GM10266 (cell line): ENCODE data around the gene ADORA2B.

ENCODE experiments used
- DNase-seq: peaks from one replicate; pipeline ENCODE4 v3.0.0; 2012; ENCODE audit errors: extremely low spot score
- TF ChIP-seq, protein P1 (sequence below): IDR thresholded peaks from 2 replicates; pipeline ENCODE4 v1.5.1; 2012; ENCODE audit warnings: mild to moderate bottlenecking, low read depth; ENCODE audit not compliant: control insufficient read depth, insufficient read depth; ENCODE audit errors: missing control alignments

The ADORA2B gene

DNA sequence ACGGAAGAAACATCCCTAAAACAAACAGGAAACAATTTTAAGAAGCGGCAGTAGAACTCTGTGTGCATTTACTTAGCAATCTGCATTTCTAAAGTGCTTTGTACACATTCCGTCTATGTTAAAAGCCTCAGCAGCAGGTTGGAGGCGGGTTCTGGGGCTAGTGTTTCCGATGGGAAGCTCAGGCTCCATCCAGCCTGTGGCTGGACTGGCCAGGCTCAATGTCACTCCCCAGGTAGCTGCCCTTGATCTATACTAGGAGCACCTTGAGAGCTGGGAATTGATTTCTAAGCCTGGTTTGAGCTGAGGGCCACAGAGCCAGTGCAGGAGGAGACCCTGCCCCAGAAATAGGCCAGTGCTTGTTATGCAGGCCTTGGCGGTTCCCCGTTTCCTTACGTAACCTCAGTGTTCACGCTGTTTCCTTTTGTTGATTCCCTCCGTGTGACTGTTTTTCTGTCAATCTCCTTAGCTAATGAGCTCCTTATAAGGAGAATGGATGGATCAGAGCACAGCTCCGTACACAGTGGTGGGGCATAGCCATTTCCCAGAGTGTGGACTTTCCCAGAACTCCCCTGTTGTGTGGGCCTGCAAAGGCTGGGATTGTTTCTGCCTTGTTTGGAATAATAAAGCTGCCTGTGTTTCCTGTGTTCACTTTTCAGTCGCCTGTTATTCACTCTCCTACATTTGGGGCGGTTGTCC is 21.4 kb downstream of the ADORA2B start:
- DNase-seq = no peak

DNA sequence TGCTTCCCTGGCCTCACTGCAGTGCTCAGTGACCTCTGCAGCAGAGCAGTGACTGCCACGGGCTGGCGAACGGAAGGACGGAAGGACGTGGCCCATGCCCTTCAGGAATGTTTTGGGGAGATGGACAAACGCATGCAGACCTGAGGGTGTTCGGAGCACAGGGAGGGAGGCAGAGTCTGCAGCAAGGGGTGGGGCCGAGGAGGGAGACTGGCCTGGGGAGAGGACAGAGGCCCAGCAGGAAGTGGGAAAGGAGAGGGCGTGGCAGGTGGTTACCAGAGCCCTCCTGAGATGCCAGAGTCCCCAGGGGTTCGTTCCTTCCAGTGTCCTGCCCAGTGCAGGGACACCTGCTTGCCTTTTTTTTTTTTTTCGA is 21.9 kb downstream of the ADORA2B start:
- DNase-seq = no peak
- TF ChIP-seq, protein P1, sequence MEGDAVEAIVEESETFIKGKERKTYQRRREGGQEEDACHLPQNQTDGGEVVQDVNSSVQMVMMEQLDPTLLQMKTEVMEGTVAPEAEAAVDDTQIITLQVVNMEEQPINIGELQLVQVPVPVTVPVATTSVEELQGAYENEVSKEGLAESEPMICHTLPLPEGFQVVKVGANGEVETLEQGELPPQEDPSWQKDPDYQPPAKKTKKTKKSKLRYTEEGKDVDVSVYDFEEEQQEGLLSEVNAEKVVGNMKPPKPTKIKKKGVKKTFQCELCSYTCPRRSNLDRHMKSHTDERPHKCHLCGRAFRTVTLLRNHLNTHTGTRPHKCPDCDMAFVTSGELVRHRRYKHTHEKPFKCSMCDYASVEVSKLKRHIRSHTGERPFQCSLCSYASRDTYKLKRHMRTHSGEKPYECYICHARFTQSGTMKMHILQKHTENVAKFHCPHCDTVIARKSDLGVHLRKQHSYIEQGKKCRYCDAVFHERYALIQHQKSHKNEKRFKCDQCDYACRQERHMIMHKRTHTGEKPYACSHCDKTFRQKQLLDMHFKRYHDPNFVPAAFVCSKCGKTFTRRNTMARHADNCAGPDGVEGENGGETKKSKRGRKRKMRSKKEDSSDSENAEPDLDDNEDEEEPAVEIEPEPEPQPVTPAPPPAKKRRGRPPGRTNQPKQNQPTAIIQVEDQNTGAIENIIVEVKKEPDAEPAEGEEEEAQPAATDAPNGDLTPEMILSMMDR = no peak

More for the DNA sequence above, 21.4 kb downstream of the ADORA2B start:
- TF ChIP-seq, protein P1 = no peak

DNA sequence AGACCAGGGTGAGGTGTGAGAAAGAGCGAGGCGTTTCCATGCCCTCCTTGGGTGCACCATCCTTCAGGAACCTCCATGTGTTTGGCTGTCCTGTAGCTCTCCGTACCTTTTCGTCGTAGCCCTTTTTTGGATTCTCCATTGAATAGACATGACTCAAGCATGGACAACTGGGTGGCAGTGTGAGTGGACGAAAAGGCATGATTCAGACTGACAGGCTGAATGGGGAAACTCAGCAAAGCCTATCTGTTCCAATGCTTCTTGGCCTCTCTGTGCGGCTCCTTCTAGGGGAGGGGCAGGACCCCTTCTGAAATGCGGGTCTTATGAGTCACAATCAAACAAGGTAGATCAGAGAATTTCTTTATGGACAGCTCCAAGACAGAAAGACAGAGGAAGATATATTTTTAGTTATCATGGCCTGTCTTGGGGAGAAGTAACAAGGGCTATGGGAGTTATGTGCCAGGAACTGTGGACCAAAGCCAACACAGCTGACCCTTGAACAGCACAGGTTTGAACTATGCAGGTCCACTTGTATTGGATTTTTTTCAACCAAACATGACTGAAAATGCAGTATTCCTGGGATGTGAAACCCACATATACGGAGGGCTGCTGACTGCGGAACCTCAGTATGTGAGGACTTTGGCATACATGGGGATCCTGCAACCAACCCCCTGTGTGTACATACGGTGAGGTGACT is 22.9 kb downstream of the ADORA2B start:
- TF ChIP-seq, protein P1 = no peak
- DNase-seq = no peak

DNA sequence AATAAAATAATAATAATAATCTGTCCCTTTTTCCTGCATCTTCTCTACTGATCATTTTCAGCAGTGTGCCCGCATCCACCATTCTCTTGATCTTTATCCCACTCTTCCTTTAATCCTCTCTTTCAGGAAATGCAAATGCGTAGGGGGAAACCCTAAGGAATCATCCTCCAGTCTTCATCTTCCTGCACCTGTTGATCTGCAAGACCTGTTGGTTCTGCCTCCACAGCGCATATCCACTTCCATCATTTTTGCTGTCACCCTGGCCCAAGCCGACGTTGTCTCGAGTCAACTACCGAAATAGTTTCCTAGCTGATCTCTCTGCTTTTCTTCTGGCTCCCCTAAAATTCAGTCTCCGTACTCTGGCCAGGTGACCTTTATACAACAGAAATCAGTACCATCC is 24.5 kb downstream of the ADORA2B start:
- DNase-seq = no peak
- TF ChIP-seq, protein P1 = no peak

DNA sequence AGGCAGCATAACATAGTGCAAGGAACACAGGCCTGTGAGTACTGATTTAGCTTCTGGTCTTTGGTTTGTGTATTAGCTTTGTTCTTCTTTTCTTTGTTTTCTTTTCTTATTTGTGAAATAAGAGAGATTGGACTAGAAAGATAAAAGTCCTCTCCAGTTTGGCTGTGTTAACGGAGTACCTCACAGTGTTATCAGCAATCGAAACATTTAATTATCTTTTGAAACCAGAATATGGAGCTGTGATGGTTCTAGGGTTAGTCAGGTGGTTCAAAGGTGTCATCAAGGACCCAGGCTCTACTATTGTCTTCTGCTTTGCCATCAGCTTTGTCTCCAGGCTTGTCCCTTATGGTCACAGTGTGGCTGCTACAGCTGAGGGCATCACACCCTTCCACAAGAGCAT is 25.6 kb downstream of the ADORA2B start:
- no peak for DNase-seq
- TF ChIP-seq, protein P1 = no peak

DNA sequence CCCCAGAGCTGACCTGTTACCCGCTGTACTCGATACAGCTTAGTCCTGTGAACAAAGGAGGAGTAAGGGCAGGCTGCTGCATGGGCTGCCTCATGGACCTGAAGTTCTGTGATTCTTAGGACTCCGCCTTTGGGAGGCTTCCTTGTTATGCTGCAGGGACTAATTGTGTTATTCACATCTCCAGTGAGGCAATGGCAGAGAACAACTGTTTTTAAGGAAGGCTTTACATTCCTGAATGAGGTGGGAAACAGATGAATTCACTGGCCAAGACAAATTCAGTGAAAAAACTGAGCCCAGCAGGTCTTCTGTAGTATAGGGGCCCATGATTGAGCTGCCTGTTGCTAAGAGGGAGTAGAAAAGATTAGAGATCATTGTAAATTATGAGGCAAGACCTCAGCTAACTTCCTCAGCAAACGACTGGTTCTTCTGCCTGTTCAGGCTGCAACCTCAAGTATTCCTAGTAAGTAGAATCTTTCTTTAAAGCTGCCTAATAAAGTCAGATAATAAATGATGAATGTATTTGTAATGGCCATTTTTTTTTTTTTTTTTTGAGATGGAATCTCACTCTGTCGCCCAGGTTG is 26.3 kb downstream of the ADORA2B start:
- TF ChIP-seq, protein P1 = no peak
- no peak for DNase-seq

DNA sequence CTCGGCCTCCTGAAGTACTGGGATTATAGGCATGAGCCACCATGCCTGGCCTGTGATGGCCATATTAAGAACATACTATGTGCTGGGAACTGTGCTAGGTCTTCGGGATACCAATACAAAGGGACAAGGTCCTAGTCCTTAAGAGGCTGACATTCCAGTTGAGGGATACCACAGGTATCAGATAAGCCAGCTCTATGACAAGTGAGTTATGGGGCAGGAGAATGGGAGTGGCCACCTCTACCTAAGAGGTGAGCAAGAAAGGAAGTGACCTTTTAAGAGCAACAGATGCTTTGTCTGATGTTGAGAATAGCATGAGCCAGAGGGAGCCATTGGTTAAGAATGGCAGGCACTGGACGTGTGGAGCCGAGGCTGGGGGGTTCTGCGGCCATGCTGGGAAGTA is 27.0 kb downstream of the ADORA2B start:
- TF ChIP-seq, protein P1 = no peak
- no peak for DNase-seq
